SU-DHL-6 (cell line): ENCODE measurements around the gene RASSF10.

Experiments used
- CTCF ChIP-seq: fragments of 200-600 bp; sonication (generic); IDR thresholded peaks from one replicate; pipeline ENCODE4 v1.5.1; 2017; ENCODE audit warnings: antibody characterized with exemption, mild to moderate bottlenecking, low read length, moderate library complexity; ENCODE audit not compliant: insufficient read depth, poor library complexity, severe bottlenecking
- EZH2phosphoT487 ChIP-seq: fragments of 200-600 bp; sonication (generic), shearing (Covaris generic); conservative IDR thresholded peaks from 2 replicates; pipeline ENCODE4 v1.6.1; 2018; ENCODE audit warnings: mild to moderate bottlenecking, antibody characterized with exemption, low read length, moderate library complexity, mixed read lengths

- TF ChIP-seq CTCF (no peak), EZH2phosphoT487 (no peak)
These were observed 10.2 kb downstream of the RASSF10 start for GRCh38 chr11:13019313-13019712.
